Ishikawa (cell line): ENCODE measurements around the gene PTPN1.

ENCODE experiments used
- CEBPB ChIP-seq: IDR thresholded peaks from 2 replicates; pipeline ENCODE4 v1.6.1; 2012
- CREB1 ChIP-seq: IDR thresholded peaks from 2 replicates; pipeline ENCODE4 v1.6.1; 2012; ENCODE audit warnings: low read depth
- EGR1 ChIP-seq: IDR thresholded peaks from 2 replicates; pipeline ENCODE4 v1.6.1; 2012
- EP300 ChIP-seq: IDR thresholded peaks from 2 replicates; pipeline ENCODE4 v1.6.1; 2012; ENCODE audit warnings: borderline replicate concordance
- FOXM1 ChIP-seq: IDR thresholded peaks from 2 replicates; pipeline ENCODE4 v1.6.1; 2012; ENCODE audit warnings: low read depth, borderline replicate concordance
- MAX ChIP-seq: IDR thresholded peaks from 2 replicates; pipeline ENCODE4 v1.6.1; 2012
- NFIC ChIP-seq: IDR thresholded peaks from 2 replicates; pipeline ENCODE4 v1.6.1; 2012
- RAD21 ChIP-seq: IDR thresholded peaks from 2 replicates; pipeline ENCODE4 v1.6.1; 2012; ENCODE audit warnings: low read depth
- TAF1 ChIP-seq: IDR thresholded peaks from 2 replicates; pipeline ENCODE4 v1.6.1; 2012; ENCODE audit warnings: low read depth, mild to moderate bottlenecking
- TCF12 ChIP-seq: IDR thresholded peaks from 2 replicates; pipeline ENCODE4 v1.6.1; 2012; ENCODE audit warnings: low read depth
- TEAD4 ChIP-seq: IDR thresholded peaks from 2 replicates; pipeline ENCODE4 v1.6.1; 2012
- YY1 ChIP-seq: IDR thresholded peaks from 2 replicates; pipeline ENCODE4 v1.6.1; 2012; ENCODE audit warnings: low read depth
- ZBTB7A ChIP-seq: IDR thresholded peaks from 2 replicates; pipeline ENCODE4 v1.6.1; 2012; ENCODE audit warnings: low read depth
- TF ChIP-seq, protein P1 (sequence below): IDR thresholded peaks from 2 replicates; pipeline ENCODE4 v1.6.1; 2012; ENCODE audit warnings: low read depth, mild to moderate bottlenecking

- no peak for TF ChIP-seq CEBPB
- TF ChIP-seq, protein P1, sequence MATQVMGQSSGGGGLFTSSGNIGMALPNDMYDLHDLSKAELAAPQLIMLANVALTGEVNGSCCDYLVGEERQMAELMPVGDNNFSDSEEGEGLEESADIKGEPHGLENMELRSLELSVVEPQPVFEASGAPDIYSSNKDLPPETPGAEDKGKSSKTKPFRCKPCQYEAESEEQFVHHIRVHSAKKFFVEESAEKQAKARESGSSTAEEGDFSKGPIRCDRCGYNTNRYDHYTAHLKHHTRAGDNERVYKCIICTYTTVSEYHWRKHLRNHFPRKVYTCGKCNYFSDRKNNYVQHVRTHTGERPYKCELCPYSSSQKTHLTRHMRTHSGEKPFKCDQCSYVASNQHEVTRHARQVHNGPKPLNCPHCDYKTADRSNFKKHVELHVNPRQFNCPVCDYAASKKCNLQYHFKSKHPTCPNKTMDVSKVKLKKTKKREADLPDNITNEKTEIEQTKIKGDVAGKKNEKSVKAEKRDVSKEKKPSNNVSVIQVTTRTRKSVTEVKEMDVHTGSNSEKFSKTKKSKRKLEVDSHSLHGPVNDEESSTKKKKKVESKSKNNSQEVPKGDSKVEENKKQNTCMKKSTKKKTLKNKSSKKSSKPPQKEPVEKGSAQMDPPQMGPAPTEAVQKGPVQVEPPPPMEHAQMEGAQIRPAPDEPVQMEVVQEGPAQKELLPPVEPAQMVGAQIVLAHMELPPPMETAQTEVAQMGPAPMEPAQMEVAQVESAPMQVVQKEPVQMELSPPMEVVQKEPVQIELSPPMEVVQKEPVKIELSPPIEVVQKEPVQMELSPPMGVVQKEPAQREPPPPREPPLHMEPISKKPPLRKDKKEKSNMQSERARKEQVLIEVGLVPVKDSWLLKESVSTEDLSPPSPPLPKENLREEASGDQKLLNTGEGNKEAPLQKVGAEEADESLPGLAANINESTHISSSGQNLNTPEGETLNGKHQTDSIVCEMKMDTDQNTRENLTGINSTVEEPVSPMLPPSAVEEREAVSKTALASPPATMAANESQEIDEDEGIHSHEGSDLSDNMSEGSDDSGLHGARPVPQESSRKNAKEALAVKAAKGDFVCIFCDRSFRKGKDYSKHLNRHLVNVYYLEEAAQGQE = no peak
- no peak for TF ChIP-seq RAD21
- TF ChIP-seq MAX = no peak
- no peak for TF ChIP-seq CREB1
- TF ChIP-seq EP300 = no peak
- no peak for TF ChIP-seq TEAD4
- no peak for TF ChIP-seq EGR1
- TF ChIP-seq YY1 = no peak
- no peak for TF ChIP-seq NFIC
- TF ChIP-seq ZBTB7A = no peak
- no peak for TF ChIP-seq TCF12
- no peak for TF ChIP-seq TAF1
- TF ChIP-seq FOXM1 = no peak
These were observed 117.6 kb downstream of the PTPN1 start for GRCh38 chr20:50627747-50628146.
